DMS53 (cell line): Measurements from ENCODE around the gene MX1.
"Not testable (repeated sequence)": the region's sequence is repeated elsewhere in the genome, so short reads cannot be mapped to it uniquely, and the experiment has no call there.

Experiments used
- DNase-seq: peaks from one replicate; lab custom pipeline; 2025; lab: John Stamatoyannopoulos, UW

MX1 gene

DNA sequence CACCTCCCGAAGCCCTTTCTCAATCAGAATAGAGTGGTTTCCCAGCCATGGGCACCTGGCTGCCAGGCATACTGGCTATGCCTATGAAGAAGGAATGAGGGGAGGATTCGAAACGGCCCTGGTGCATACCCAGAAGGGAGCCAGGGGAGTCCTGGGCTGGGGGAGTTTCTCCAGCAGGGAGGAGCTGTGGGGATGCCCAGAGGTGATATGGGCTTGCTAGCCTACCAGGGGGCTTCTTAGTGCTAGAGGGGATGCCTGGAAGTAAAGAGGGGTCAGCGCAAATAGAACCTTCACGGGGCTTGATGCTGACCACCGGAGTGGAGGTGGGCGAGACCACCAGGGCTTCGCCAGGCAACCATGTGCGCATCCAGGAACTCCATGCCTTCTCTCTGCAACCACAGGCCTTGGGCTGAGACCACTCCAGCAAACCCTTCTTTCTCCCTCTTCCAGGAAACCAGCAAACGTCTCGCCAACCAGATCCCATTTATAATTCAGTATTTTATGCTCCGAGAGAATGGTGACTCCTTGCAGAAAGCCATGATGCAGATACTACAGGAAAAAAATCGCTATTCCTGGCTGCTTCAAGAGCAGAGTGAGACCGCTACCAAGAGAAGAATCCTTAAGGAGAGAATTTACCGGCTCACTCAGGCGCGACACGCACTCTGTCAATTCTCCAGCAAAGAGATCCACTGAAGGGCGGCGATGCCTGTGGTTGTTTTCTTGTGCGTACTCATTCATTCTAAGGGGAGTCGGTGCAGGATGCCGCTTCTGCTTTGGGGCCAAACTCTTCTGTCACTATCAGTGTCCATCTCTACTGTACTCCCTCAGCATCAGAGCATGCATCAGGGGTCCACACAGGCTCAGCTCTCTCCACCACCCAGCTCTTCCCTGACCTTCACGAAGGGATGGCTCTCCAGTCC lies 18.2 kb upstream of the MX1 start:
- no peak for DNase-seq

GRCh38 chr21:41410361-41410760 lies 15.7 kb upstream of the MX1 start:
- no peak for DNase-seq

DNA sequence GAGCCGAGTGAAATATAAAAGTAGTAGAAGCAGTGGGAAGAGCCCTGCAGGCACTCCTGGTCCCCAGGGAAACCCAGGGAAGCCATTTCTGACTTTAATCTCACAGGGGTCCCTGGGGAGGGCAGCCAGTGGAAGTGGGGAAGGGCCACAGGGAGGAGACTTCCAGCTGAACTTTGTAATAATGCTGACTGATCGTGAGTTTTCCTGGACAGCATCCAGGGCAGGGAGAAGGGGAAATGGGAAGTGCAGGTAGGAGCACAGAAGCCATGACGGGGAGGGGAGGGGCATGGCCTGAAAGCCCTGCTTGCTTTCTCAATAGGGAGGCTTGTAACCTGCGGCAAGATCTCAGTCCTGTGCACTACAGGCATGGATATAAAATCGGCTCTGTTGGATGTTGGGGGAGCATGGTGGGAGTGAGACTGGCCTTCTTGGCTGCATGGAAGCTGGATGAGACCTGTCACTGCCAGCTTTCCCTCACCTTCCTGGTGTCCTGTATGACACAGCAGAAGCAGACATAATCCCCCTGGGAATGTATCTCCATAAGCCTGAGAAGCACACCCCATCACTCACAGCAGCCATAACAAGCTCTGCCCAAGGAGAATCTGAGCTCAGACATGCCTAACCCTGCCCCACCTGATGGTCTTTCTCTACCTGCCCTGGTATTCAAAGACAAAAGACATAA lies 15.1 kb upstream of the MX1 start:
- no peak for DNase-seq

DNA sequence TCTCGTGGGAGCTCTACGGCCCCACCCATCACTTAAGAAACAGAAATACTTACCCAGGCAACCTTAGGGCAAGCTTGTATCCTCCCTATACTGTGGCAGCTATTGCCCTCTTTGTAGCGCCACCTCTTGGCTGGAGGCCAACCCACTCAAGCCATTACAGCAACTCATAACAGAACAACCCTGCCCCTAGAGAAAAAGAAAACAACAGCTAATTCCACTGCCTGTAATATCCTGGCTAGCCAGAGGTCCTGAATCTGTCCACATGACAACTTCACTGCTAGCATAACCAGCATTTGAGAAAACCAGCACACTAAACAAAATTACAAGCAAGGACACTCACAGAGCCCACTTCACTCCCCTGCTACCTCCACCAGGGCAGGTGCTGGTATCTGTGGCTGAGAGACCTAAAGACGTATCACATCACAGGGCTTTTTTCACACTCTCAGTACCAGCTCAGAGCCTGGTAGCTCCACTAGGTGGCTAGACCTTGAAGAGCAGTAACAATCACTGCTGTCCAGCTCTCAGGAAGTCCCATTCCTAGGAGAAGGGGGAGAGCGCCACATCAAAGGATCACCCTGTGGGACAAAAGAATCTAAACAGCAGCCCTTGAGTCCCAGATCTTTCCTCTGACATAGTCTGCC lies 14.5 kb upstream of the MX1 start:
- peak; percentile 48 for DNase-seq

GRCh38 chr21:41417505-41417904 lies 8.5 kb upstream of the MX1 start:
- not testable (repeated sequence) for DNase-seq

- DNase-seq = no peak
Measured at GRCh38 chr21:41418393-41418792, 7.6 kb upstream of the MX1 start.

DNA sequence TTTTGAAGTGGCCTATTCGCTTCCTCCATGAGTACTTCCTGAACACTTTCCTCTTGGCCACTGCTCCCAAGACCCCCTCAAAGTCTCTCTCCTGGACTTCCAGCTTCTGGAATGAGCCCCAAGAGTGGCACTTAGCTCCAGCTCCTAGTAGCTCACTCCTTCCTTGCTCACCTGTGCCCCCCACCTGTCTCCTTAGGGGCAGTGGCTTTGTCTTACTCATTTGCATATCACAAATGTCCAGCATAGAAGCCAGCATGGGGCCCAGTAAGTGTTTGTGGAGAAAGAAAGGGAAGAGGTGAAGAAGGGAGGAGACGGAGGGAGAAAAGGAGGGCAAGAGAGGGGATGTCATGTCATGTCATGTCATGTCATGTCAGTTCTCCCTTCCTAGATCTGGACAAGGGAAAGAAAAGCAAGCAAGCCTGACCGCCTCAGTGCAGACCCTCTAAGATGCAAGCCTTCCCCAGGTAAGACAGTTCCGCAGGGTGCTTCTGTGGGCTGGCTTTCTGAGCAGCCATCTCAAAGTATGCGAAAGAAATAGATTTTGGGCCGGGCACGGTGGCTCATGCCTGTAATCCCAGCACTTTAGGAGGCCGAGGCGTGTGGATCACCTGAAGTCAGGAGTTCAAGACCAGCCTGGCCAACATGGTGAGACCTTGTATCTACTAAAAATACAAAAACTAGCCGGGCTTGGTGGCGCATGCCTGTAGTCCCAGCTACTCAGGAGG lies 6.9 kb upstream of the MX1 start:
- peak; percentile 5 for DNase-seq

DNA sequence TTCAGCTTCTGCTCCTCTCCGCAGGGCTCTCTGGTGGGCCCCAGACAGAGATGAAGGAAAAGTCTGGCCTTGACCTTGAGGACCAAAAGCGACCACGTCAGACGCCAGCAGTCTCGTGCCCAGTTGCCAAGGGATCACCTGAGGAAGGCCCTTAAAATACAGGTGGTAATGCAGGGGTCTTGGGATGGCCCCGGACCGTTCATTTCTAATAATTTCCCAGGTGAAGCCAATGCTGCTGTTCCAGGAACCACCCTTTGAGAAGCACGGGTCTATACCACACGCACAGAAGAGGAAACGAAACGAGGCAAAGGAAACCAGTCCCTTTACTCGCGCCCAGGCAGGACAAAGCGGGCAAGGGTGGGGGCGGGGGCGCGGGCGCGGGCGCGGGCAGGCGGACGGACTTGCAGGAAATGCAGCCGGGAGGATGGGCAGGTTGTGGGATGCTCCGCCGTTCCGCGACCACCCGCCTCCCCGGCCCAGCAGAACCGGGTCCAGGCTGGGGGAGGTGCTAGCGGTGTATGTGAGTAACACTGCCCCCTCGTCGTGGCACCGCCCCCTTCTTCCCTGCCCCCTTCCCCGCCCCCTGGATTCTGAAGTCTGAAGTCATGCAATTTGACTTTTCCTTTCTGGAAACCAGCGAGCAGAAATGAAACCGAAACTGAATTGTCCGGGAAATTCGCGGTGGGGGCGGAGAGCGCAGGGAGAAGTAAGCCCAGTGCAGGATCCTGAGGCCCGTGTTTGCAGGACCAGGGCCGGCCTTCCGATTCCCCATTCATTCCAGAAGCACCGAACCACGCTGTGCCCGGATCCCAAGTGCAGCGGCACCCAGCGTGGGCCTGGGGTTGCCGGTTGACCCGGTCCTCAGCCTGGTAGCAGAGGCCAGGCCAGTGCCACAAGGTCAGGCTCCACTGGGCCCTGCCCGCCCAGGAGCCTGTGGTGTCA lies 5.8 kb upstream of the MX1 start:
- DNase-seq = peak; percentile 83

DNA sequence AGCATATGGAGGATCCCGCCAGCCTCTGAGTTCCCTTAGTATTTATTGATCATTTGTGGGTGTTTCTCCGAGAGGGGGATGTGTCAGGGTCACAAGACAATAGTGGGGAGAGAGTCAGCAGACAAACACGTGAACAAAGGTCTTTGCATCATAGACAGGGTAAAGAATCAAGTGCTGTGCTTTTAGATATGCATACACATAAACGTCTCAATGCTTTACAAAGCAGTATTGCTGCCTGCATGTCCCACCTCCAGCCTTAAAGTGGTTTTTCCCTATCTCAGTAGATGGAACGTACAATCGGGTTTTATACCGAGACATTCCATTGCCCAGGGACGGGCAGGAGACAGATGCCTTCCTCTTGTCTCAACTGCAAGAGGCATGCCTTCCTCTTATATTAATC lies 5.0 kb upstream of the MX1 start:
- DNase-seq = not testable (repeated sequence)

DNA sequence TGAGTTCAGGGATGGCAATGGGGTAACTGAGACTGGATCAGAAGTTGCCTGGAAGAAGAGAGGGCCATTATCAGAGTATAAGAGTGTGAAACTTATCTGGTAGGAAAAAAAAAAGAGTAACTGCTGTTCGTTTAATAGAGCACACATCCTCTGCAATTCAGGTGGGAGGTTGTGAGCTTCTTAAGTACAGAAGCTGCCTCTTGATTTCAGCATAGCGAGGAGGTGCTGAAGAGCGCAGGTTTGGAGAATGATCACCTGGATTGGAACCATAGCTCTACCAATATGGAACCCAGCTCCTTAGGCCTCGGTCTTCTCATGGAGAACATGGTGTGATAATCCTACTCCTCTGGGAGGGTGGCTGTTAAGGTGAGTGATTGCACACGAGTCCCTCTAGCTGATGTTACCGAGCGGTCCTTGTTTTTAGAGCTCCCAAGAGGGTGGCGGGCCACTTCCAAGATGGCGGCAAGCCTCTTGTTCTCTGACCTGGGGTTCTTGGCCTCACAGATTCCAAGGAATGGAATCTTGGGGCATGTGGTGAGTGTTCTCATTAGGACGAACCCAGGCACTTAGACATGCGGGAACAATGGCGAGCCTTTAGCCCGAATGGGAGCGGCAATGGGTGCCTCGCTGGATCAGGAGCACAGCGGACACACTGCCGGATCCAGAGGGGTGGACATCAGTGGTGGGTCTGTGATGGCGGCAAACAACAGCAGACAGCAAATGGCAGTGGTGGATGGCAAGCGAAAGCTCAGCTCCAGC lies 3.3 kb upstream of the MX1 start:
- DNase-seq = no peak

GRCh38 chr21:41423305-41423636 lies 2.8 kb upstream of the MX1 start:
- not testable (repeated sequence) for DNase-seq

- DNase-seq = no peak
Measured at GRCh38 chr21:41425588-41425953, 468 bp upstream of the MX1 start.

- no peak for DNase-seq
Measured at GRCh38 chr21:41426676-41427404, 801 bp downstream of the MX1 start.

GRCh38 chr21:41427556-41427955 lies 1.5 kb downstream of the MX1 start:
- no peak for DNase-seq

GRCh38 chr21:41428311-41428710 lies 2.3 kb downstream of the MX1 start:
- no peak for DNase-seq

DNA sequence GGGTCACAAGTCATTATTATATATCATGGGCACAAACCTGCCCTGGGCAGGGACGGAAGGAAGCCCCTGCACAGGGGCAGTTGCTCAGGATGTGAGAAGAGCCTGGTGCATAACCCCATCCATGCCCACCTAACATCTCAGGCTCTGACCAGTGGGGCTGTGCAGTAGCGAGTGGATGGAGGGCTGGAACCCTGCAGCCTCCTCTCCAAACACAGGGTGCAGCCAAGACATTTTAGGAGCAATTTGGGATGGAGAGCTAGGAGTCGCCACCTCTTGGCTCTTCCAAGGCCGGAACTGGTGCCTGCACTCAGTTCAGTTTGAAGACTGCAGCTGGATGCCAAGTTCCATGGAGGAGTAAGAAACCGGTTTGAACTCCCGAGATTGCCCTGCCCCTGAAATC lies 2.8 kb downstream of the MX1 start:
- DNase-seq = no peak

GRCh38 chr21:41429305-41429704 lies 3.3 kb downstream of the MX1 start:
- DNase-seq = no peak

DNA sequence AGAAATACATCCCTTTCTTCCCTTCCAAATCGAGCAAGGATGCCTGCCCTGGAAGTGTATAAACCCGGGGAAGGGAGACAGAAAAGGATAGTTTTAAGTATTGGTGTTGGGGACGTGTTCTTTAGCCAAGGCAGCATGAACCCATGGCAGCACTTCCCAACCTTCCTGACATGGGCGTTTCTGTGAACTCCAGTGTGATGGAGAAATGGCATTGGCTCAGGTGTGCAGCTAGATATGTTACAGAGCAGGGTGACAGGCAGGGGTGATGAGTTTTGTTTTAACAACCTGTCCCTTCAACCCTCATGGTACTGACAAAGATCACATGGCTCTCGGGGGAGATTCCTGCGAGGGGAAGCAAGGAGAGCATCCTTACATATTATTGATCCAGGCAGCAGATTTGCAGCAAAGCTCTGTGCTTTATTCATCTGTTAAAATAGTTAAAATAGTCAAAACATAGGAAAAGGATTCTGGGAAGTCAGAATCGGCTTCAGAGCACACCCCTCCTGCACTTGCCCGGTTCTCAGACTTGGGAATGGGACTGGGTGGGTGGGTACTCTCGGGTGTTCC lies 4.0 kb downstream of the MX1 start:
- no peak for DNase-seq

GRCh38 chr21:41431788-41432548 lies 5.9 kb downstream of the MX1 start:
- no peak for DNase-seq
